Activated naive CD8-positive, alpha-beta T cell treated with anti-CD3 and anti-CD28 coated beads, Interleukin-2, amount 50 U/mL, for 16 hours (primary cell): ENCODE results near the gene RAI2.

ENCODE experiments used
- DNase-seq: peaks from one replicate; pipeline ENCODE4 v3.0.0-alpha.2; 2020; ENCODE audit warnings: low read depth, low spot score

The RAI2 gene

DNA sequence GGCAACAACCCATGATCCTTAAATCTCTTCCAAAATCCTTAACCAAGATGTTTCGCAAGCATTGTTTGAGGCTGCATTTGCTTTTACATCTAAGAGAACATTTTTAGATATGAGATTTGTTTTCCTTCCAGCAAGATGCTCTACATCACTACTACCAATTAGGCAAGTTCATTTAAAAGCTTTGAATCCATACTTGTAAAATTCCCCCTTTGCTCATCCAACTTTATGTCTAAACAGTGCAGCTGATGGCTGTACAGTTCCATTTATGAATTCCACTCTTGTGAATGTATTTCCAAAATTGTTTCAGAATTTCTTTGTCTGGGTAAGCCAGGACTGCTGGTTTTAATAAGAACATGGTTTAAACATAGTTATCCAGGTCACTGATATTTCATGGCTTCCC, 31.5 kb downstream of the RAI2 start:
- no peak for DNase-seq

- no peak for DNase-seq
Measured at GRCh38 chrX:17828171-17828570, 32.9 kb downstream of the RAI2 start.

DNA sequence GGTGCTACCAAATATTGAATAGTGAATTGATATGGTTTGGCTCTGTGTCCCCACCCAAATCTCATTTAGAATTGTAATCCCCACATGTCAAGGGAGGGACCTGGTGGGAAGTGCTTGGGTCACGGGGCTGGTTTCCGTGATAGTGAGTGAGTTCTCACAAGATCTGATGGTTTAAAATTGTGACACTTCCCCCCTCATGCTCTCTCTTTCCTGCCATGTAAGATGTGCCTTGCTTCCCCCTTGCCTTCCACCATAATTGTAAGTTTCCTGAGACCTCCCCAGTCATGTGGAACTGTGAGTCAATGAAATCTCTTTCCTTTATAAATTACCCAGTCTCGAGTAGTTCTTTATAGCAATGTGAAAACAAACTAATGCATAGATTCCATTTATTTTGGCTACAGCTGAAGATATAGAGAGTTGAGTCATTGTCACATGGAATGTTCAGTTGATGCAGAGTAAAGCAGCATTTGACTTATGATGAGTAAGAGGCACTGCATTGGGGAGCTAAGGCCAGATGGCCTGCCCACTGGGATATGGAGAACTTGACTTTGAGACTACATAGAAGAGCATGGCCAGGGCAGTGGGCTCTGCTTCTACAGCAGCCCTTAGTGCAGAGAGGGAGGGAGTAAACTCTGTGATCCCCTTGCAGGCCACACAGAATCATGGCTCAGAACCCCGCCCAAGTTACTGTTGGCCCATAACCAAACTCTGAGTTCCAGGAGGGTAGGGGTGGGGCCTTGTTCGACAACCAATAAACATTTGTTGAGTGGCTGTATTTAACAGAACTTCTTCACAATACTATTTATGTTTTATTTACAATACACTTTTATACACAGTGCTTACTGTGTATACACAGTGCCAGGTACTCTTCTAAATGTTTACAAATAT, 34.2 kb downstream of the RAI2 start:
- DNase-seq = no peak

DNA sequence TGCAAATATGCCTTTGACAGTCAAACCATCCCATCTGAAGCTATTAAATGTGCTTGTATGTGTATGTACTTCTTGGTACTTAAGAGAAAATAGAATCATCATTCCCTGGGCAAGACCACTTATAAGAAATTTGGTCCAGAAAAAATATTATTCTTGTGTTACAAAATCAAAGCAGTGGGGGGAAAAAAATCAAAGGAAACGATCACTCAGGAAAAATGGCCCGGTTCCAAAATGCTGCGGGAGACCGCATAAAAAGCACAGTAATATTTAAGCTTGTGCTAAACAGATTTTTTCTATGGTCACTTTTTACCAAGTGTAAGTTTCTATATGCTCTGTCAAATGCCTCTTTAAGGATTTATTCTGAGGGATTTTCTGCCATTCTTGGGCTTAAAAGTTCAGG, 36.1 kb downstream of the RAI2 start:
- no peak for DNase-seq

DNA sequence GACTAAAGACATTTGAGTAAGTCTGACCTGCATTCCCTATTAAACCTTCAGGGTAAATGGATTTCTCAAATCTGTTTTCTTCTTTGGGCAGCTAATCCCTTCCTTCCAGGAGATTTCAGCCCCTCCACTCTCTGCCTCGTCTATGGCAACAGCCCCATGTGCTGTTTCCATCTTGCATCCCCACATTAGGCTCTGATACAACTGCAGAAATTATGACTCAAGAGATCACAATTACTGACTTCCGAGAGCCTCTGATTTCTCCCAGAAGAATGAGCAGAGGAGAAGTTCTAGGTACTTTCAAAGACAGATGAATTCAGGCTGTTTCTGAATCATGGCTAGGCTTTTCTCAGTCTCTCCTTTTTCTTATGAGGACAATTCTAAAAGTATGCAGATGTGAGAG, 38.7 kb downstream of the RAI2 start:
- no peak for DNase-seq

DNA sequence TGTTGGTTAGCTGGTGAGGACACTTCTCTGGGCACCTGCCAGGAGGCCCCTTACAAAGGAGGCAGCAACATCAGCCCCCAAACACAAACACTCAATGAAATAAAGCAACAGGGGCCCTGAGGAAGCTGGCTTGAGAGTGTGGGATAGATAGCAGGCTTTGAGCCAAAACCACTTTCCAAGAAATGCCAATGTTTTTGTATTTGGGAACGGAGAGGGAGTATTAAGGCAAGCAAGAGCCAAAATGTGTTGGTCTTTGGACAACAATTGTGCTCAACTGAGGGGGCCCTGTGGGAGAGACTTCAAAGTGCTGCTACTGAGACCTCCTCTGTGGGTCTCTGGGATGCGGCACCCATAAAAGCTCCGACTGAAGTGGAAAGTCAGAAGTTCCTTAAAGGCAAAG, 41.0 kb downstream of the RAI2 start:
- no peak for DNase-seq

DNA sequence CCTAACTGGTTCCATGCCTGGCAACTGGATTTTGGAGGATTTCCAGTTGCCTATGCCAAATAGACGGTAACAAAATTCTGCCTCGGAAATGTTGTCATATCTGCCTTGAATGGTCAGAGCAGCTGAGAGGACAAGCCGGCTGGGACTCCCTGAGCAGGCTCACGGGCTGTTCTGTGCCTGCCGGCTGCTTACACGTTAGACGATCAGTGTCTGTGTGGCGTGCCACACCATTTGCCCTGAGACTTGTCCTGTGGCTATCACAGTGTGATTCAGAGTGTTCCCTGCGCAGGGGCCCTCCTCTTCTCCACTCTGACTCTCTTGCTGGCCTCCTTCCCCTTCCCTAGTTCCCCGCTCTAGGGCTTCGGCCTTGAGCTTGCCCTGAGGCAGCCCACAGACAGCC, 42.4 kb downstream of the RAI2 start:
- DNase-seq = no peak

- no peak for DNase-seq
Measured at GRCh38 chrX:17817251-17817650, 43.8 kb downstream of the RAI2 start.

- no peak for DNase-seq
Measured at GRCh38 chrX:17814557-17814956, 46.5 kb downstream of the RAI2 start.

- no peak for DNase-seq
Measured at GRCh38 chrX:17814059-17814458, 47.0 kb downstream of the RAI2 start.

GRCh38 chrX:17813277-17813676, 47.8 kb downstream of the RAI2 start:
- no peak for DNase-seq

DNA sequence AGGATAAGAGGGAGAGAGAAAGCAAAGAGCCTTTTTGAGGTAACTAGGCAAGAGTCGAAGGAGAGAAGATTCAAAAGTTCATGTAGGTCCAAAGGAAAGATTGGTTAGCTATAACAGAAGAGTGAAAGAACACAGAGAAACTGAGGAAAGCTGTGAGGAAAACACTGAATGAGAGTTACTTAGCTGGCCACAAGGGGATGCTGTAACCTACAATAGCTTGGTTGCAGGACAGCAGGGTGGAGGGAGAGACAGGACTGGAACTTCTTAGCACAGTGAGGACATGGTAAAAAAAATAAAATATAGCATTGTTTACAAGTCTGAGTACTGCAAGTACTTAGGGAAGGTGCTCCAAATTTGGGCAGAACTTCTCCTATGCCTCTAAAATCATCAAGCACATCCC, 48.3 kb downstream of the RAI2 start:
- no peak for DNase-seq

DNA sequence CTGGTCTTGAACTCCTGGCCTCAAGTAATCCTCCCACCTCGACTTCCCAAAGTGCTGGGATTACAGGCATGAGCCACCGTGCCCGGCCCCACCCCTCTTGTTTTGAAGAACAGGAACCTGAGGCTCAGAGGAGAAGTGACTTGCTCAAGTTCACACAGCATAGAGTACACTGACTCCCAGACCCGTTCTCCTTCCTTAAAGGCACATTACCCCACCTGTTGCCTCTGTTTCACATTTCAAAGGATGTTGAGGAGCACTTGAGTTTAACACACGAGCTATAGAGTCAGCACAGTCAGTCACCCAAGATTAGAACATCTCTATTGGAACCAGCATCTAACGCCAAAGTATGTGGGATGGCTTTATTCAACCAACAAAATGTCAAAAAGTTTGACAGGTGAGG, 51.1 kb downstream of the RAI2 start:
- no peak for DNase-seq

DNA sequence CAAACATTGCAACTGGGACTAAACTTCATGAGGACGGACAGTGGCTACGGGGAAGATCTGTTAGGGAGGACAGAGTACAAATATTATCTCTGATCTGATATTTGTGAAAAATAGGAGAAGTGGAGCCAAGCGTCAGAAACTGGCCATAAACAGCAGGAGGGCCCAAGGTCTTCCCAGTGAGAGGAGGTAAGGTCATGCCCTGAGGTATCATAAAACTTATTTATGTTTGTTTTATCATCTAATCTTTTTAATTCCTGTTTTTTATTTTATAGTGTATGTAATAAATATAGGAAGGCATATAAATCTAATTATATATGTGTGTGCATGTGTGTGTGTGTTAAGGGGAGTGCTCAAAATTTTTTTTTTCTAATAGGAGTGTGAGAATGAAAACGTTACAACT, 51.8 kb downstream of the RAI2 start:
- DNase-seq = no peak

- no peak for DNase-seq
Measured at GRCh38 chrX:17805120-17805519, 56.0 kb downstream of the RAI2 start.

- DNase-seq = no peak
Measured at GRCh38 chrX:17803449-17803848, 57.6 kb downstream of the RAI2 start.

- DNase-seq = no peak
Measured at GRCh38 chrX:17802756-17803155, 58.3 kb downstream of the RAI2 start.

GRCh38 chrX:17801431-17801830, 59.7 kb downstream of the RAI2 start:
- no peak for DNase-seq

- DNase-seq = no peak
Measured at GRCh38 chrX:17798921-17799320, 62.2 kb downstream of the RAI2 start.

- no peak for DNase-seq
Measured at GRCh38 chrX:17792826-17793225, 68.3 kb downstream of the RAI2 start.

DNA sequence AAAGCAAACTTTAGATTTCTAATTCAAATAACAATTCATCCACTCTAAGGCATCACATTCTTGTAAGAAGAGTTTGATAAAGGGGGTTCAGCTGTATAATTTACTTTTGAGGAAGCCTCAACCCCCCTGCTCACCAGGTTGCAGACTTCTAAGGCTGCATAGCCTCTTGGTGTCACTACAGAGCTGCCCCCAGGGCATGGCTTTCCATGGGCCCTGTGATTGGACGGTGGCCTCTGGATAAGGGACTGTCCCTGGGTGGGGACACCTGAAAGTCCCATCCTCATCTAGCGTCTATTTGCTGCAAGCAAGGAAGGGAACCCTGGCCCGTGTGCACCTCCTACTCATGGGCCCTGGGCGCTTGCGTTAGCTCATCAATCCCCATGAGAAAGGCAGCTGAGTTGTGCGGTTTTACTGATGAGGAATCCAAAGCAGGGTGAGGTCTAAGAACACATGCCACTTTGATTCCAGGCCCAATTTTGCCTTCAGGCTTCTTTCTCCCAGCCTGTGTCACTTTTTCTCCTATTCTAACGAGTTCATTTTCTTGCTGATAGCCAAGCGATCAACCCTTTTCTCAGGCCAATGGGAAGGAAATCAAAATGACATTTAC, 72.0 kb downstream of the RAI2 start:
- no peak for DNase-seq

- DNase-seq = no peak
Measured at GRCh38 chrX:17788439-17788838, 72.7 kb downstream of the RAI2 start.

- no peak for DNase-seq
Measured at GRCh38 chrX:17787557-17787956, 73.5 kb downstream of the RAI2 start.
